ENCODE results near the gene SCUBE3. TPM values are rescaled to one million over a fixed set of nuclear protein-coding genes. Genes with fewer than 3 reads are reported as not detected.

SCUBE3 gene
- total and polyA plus RNA-seq, 2 experiments from 2014 or later: 0.39 to 1.1 TPM

DNA sequence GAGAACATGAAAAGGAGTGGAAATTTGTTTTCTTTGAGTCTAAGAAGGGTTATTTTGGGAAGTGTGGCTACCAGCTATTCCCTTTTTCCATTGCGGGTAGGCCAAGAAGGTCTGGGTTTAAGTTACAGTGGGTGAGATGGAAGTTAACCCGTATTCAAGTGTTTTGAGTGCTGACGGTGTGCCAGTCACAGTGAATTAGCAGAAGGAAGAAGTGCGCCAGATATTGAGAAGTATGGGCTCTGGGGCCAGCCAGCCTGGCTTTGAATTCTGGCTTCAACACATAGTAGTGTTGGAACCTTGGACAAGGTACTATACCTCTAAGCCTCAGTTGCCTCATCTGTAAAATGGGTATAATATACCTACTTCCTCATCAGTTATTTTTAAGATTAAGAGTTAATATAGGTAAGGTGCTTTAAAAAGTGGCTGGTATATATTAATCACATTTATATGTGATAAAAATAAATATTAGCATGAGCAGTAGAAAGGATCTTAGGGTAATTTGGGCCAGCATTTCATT, 62.0 kb downstream of the SCUBE3 start (continued):
- TF ChIP-seq, protein P1, sequence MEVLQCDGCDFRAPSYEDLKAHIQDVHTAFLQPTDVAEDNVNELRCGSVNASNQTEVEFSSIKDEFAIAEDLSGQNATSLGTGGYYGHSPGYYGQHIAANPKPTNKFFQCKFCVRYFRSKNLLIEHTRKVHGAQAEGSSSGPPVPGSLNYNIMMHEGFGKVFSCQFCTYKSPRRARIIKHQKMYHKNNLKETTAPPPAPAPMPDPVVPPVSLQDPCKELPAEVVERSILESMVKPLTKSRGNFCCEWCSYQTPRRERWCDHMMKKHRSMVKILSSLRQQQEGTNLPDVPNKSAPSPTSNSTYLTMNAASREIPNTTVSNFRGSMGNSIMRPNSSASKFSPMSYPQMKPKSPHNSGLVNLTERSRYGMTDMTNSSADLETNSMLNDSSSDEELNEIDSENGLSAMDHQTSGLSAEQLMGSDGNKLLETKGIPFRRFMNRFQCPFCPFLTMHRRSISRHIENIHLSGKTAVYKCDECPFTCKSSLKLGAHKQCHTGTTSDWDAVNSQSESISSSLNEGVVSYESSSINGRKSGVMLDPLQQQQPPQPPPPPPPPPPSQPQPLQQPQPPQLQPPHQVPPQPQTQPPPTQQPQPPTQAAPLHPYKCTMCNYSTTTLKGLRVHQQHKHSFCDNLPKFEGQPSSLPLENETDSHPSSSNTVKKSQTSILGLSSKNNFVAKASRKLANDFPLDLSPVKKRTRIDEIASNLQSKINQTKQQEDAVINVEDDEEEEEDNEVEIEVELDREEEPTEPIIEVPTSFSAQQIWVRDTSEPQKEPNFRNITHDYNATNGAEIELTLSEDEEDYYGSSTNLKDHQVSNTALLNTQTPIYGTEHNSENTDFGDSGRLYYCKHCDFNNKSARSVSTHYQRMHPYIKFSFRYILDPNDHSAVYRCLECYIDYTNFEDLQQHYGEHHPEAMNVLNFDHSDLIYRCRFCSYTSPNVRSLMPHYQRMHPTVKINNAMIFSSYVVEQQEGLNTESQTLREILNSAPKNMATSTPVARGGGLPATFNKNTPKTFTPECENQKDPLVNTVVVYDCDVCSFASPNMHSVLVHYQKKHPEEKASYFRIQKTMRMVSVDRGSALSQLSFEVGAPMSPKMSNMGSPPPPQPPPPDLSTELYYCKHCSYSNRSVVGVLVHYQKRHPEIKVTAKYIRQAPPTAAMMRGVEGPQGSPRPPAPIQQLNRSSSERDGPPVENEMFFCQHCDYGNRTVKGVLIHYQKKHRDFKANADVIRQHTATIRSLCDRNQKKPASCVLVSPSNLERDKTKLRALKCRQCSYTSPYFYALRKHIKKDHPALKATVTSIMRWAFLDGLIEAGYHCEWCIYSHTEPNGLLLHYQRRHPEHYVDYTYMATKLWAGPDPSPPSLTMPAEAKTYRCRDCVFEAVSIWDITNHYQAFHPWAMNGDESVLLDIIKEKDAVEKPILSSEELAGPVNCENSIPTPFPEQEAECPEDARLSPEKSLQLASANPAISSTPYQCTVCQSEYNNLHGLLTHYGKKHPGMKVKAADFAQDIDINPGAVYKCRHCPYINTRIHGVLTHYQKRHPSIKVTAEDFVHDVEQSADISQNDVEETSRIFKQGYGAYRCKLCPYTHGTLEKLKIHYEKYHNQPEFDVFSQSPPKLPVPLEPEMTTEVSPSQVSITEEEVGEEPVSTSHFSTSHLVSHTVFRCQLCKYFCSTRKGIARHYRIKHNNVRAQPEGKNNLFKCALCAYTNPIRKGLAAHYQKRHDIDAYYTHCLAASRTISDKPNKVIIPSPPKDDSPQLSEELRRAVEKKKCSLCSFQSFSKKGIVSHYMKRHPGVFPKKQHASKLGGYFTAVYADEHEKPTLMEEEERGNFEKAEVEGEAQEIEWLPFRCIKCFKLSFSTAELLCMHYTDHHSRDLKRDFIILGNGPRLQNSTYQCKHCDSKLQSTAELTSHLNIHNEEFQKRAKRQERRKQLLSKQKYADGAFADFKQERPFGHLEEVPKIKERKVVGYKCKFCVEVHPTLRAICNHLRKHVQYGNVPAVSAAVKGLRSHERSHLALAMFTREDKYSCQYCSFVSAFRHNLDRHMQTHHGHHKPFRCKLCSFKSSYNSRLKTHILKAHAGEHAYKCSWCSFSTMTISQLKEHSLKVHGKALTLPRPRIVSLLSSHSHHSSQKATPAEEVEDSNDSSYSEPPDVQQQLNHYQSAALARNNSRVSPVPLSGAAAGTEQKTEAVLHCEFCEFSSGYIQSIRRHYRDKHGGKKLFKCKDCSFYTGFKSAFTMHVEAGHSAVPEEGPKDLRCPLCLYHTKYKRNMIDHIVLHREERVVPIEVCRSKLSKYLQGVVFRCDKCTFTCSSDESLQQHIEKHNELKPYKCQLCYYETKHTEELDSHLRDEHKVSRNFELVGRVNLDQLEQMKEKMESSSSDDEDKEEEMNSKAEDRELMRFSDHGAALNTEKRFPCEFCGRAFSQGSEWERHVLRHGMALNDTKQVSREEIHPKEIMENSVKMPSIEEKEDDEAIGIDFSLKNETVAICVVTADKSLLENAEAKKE (CRISPR knock-in tag; IDR thresholded peaks at IDR 0.05): no peak
- TF ChIP-seq ZNF114 (CRISPR knock-in tag; IDR thresholded peaks at IDR 0.05) (no peak), STAT1 (IDR thresholded peaks at IDR 0.05; ENCODE audit: unreplicated experiment) (no peak), ZNF331 (CRISPR knock-in tag; IDR thresholded peaks at IDR 0.05; ENCODE audit: low read depth) (no peak), POLR2AphosphoS5 (IDR thresholded peaks at IDR 0.05; ENCODE audit: low read depth) (no peak), EZH2 (IDR thresholded peaks at IDR 0.05; ENCODE audit: low read depth, unreplicated experiment) (no peak), EZH2phosphoT487 (IDR thresholded peaks at IDR 0.05; ENCODE audit: unreplicated experiment) (no peak)
- TF ChIP-seq, protein P2, sequence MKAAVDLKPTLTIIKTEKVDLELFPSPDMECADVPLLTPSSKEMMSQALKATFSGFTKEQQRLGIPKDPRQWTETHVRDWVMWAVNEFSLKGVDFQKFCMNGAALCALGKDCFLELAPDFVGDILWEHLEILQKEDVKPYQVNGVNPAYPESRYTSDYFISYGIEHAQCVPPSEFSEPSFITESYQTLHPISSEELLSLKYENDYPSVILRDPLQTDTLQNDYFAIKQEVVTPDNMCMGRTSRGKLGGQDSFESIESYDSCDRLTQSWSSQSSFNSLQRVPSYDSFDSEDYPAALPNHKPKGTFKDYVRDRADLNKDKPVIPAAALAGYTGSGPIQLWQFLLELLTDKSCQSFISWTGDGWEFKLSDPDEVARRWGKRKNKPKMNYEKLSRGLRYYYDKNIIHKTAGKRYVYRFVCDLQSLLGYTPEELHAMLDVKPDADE (IDR thresholded peaks at IDR 0.05): no peak

DNA sequence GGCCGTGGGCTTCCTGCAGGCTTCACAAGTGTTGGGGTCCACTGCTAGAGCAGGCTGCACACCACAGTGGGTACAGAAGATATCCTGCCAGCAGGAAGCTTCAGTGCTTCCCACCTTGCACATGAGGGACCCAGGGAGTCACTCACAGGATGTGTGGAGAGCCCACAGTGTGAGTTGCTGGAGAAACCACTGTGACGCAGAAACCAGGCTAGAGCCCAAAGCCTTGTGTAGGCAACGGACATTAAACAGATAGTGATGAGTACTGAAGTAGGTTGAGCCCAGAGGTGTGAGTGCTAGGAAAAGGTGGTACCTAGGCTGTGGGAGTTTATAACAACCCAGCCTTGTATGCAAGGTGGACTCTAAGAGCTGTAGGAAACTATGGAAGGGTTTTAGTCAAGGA, 65.0 kb downstream of the SCUBE3 start:
- no peaks in the 10 kb centered on the region for H3F3A ChIP-seq (replicated peaks; ENCODE audit: low read depth)
- H3K36me3 ChIP-seq (ENCODE audit: insufficient read depth): no peaks in the 10 kb centered on the region
- H3K4me3 ChIP-seq: no peak overlapping the region
- H4K20me1 ChIP-seq (replicated peaks; ENCODE audit: insufficient read depth): peaks cover 4% of the 10 kb centered on the region; the same call in 1 of the 2 replicates
- no peak overlapping the region for H3K4me2 ChIP-seq
- no peaks in the 10 kb centered on the region for H3K27me3 ChIP-seq (ENCODE audit: insufficient read depth)
- ATAC-seq: no peak
- Mint-ChIP-seq H3K9me3 (no peaks in the 10 kb centered on the region), H3K4me3 (no peak overlapping the region), H3K4me1 (no peaks in the 10 kb centered on the region), H3K27me3 (ENCODE audit: insufficient read depth, low read depth, poor library complexity) (peaks cover 4% of the 10 kb centered on the region), H3K36me3 (ENCODE audit: low read depth) (no peaks in the 10 kb centered on the region), H3K27ac (peak overlapping the region; percentile 45; the same call in 1 of the 2 replicates)
- no peaks in the 10 kb centered on the region for H3K79me2 ChIP-seq (replicated peaks; ENCODE audit: insufficient read depth)
- no peak overlapping the region for H3K27ac ChIP-seq (ENCODE audit: low read depth)
- H3K4me1 ChIP-seq (ENCODE audit: insufficient read depth): no peaks in the 10 kb centered on the region
- no peaks in the 10 kb centered on the region for H3K9me2 ChIP-seq (ENCODE audit: insufficient read depth)
- no peak overlapping the region for H2AFZ ChIP-seq
- DNase-seq (ENCODE audit: low spot score): no peak
- no peak for TF ChIP-seq ZNF331 (CRISPR knock-in tag; IDR thresholded peaks at IDR 0.05; ENCODE audit: low read depth)
- TF ChIP-seq EZH2phosphoT487 (IDR thresholded peaks at IDR 0.05; ENCODE audit: unreplicated experiment): no peak
- TF ChIP-seq, protein P3, sequence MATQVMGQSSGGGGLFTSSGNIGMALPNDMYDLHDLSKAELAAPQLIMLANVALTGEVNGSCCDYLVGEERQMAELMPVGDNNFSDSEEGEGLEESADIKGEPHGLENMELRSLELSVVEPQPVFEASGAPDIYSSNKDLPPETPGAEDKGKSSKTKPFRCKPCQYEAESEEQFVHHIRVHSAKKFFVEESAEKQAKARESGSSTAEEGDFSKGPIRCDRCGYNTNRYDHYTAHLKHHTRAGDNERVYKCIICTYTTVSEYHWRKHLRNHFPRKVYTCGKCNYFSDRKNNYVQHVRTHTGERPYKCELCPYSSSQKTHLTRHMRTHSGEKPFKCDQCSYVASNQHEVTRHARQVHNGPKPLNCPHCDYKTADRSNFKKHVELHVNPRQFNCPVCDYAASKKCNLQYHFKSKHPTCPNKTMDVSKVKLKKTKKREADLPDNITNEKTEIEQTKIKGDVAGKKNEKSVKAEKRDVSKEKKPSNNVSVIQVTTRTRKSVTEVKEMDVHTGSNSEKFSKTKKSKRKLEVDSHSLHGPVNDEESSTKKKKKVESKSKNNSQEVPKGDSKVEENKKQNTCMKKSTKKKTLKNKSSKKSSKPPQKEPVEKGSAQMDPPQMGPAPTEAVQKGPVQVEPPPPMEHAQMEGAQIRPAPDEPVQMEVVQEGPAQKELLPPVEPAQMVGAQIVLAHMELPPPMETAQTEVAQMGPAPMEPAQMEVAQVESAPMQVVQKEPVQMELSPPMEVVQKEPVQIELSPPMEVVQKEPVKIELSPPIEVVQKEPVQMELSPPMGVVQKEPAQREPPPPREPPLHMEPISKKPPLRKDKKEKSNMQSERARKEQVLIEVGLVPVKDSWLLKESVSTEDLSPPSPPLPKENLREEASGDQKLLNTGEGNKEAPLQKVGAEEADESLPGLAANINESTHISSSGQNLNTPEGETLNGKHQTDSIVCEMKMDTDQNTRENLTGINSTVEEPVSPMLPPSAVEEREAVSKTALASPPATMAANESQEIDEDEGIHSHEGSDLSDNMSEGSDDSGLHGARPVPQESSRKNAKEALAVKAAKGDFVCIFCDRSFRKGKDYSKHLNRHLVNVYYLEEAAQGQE (IDR thresholded peaks at IDR 0.05; ENCODE audit: unreplicated experiment): no peak
- no peak for TF ChIP-seq NANOG (IDR thresholded peaks at IDR 0.05; ENCODE audit: borderline replicate concordance)
- TF ChIP-seq STAT1 (IDR thresholded peaks at IDR 0.05; ENCODE audit: unreplicated experiment): no peak
- TF ChIP-seq, protein P2 (IDR thresholded peaks at IDR 0.05): no peak
- TF ChIP-seq CREB1 (CRISPR knock-in tag; IDR thresholded peaks at IDR 0.05; ENCODE audit: low read depth): no peak

All from GM23338 (cell line).